Body of pancreas (tissue), 4 donors: ENCODE results near the gene CFAP46. TPM values are rescaled to one million over a fixed set of nuclear protein-coding genes. Genes with fewer than 3 reads are reported as not detected.

Source experiments
- ATAC-seq: fragments of 150-250 bp; one replicate; pipeline ENCODE4 v1.9.1; 2016
- DNase-seq, 4 donors: peaks; one replicate each; pipeline ENCODE4 v3.0.0-alpha.2; 2019
- H3K27ac ChIP-seq, 4 donors: fragments of 200-600 bp; sonication (generic); 1 replicate in 3 of 4; 2 replicates in 1 of 4; pipeline versions ENCODE4 v1.5.1 to v1.6.1; 2016 to 2019; ENCODE audit warnings: mild to moderate bottlenecking in 1 of 4, mixed read lengths in 1 of 4, moderate library complexity in 1 of 4
- H3K27me3 ChIP-seq, 2 donors: fragments of 200-600 bp; sonication (generic); one replicate each; pipeline ENCODE4 v1.6.0; 2016; ENCODE audit warnings: mild to moderate bottlenecking in 1 of 2
- H3K36me3 ChIP-seq, 2 donors: fragments of 200-600 bp; sonication (generic); replicated peaks in 1 of 2; 2 replicates each; pipeline ENCODE4 v1.5.1; 2016; ENCODE audit warnings: low read depth in 2 of 2; ENCODE audit not compliant: insufficient read depth in 1 of 2
- H3K4me1 ChIP-seq: fragments of 200-600 bp; sonication (generic); one replicate; pipeline ENCODE4 v1.6.0; 2016
- H3K4me3 ChIP-seq, 2 donors: fragments of 200-600 bp; sonication (generic); 1 replicate in 1 of 2; 2 replicates in 1 of 2; pipeline ENCODE4 v1.5.1; 2016 to 2019
- H3K9me3 ChIP-seq, 3 donors: fragments of 200-600 bp; sonication (generic); 1 replicate in 2 of 3; 2 replicates in 1 of 3; pipeline ENCODE4 v1.5.1; 2016
- POLR2A ChIP-seq, 3 donors: fragments of 450-650 bp; IDR thresholded peaks; one replicate each; pipeline ENCODE4 v1.6.1; 2016; ENCODE audit warnings: antibody characterized with exemption in 3 of 3, mild to moderate bottlenecking in 2 of 3
- WGBS, 2 donors: methylation state at CpG; one replicate each; pipeline ENCODE4 v1.1.5; 2017; 5-methylcytosine and 5-hydroxymethylcytosine counted together
- intact Hi-C: fragments of 100-400 bp; cut with DNase I; formaldehyde crosslinking; loops from one replicate; pipeline ENCODE4 v1.15.1; 2023
- total RNA-seq, 2 donors: library from RNA; depleted of rRNA; stranded (reverse); fragments of >200 nt; gene quantifications; one replicate each; pipeline ENCODE4 v1.1.0, GENCODE V29; 2016
- TF ChIP-seq, protein P1 (sequence below), 7 experiments: fragments of 450-650 bp in 4 of 7; fragments of 200-600 bp in 3 of 7; sonication (generic) in 3 of 7; IDR thresholded peaks; one replicate each; pipeline ENCODE4 v1.5.1; 2016 to 2019; ENCODE audit warnings: antibody characterized with exemption in 7 of 7

CFAP46 gene
- total RNA-seq, 2 donors from 2014 or later: 0.33 to 0.52 TPM

- Histone ChIP-seq H3K4me1 (peaks cover 19% of the 10 kb centered on the region), H3K9me3 (no peaks in the 10 kb centered on the region), H3K4me3 (no peak overlapping the region), H3K27me3 (peaks cover 0 to 11% of the 10 kb centered on the region in 2 donors), H3K36me3 (no peaks in the 10 kb centered on the region), H3K27ac (no peak overlapping the region)
- no peak for ATAC-seq
- DNase-seq: no peak
- 61 to 65% methylated on average over 15 to 23 of the region's 25 CpGs for WGBS, 2 donors
- TF ChIP-seq, protein P1, sequence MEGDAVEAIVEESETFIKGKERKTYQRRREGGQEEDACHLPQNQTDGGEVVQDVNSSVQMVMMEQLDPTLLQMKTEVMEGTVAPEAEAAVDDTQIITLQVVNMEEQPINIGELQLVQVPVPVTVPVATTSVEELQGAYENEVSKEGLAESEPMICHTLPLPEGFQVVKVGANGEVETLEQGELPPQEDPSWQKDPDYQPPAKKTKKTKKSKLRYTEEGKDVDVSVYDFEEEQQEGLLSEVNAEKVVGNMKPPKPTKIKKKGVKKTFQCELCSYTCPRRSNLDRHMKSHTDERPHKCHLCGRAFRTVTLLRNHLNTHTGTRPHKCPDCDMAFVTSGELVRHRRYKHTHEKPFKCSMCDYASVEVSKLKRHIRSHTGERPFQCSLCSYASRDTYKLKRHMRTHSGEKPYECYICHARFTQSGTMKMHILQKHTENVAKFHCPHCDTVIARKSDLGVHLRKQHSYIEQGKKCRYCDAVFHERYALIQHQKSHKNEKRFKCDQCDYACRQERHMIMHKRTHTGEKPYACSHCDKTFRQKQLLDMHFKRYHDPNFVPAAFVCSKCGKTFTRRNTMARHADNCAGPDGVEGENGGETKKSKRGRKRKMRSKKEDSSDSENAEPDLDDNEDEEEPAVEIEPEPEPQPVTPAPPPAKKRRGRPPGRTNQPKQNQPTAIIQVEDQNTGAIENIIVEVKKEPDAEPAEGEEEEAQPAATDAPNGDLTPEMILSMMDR (IDR thresholded peaks at IDR 0.05): no peak
- TF ChIP-seq POLR2A (IDR thresholded peaks at IDR 0.05): no peak
- intact Hi-C loops: no loop called here
These were observed 2.9 kb upstream of the CFAP46 start for GRCh38 chr10:132945125-132945893.

DNA sequence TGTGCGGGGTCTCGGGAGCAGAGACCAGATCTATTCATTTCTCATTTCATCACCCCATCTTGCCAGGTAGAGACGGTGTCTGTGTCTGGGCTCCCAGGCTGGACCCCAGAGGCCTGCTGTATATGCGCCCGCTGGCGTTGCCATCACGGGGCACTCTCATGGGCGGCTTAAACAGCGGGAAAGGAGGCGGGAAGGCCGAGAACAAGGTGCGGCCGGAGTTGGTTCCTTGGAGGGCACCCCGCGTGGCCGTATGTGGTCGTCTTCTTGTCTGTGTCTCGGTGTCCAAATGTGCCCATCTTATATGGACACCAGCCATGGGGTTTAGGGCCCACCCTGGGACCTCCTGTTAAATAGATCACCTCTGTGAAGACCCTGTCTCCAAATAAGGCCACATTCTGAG is 2.1 kb upstream of the CFAP46 start:
- intact Hi-C loops: no loop called here
- no peaks in the 10 kb centered on the region for H3K36me3 ChIP-seq
- TF ChIP-seq, protein P1 (IDR thresholded peaks at IDR 0.05): no peak
- no peak for TF ChIP-seq POLR2A (IDR thresholded peaks at IDR 0.05)
- no peaks in the 10 kb centered on the region for H3K9me3 ChIP-seq
- peaks cover 19% of the 10 kb centered on the region for H3K4me1 ChIP-seq
- H3K4me3 ChIP-seq: no peak overlapping the region
- DNase-seq: no peak
- H3K27ac ChIP-seq: no peak overlapping the region
- peaks cover 0 to 11% of the 10 kb centered on the region in 2 donors for H3K27me3 ChIP-seq
- WGBS, 2 donors: 80 to 84% methylated on average over 13 to 18 of the region's 18 CpGs
- no peak for ATAC-seq

DNA sequence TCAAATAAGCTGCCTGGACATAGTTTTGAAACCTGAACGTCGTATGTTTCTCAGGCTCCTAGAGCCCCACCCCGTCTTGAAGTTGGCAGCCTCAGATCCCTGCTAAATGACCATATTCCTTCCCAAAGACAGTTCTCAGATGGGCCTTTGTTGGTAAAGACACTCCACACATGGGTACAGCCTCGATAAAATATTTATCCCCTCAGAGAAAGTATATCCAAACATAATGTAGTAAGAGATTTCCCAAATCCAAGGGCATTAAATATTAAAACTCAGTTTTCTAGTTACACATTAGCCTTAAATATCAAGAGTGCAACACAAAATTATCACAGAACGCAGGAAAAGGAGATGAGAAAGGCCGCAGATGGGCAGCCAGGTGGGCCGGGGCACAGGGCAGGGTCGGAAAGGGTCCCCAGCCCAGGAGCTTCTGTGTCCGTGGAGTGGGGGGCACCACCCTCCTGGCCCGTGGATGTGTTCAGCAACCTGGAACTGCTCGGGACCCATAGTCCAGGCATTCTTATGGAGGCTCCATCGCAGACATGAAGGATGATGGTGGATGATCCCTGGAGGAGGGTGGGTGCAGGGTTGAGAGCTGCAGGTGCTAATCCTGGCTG is 1.5 kb upstream of the CFAP46 start:
- Histone ChIP-seq H3K27me3 (peaks cover 0 to 11% of the 10 kb centered on the region in 2 donors), H3K27ac (no peak overlapping the region), H3K36me3 (no peaks in the 10 kb centered on the region), H3K9me3 (no peaks in the 10 kb centered on the region), H3K4me1 (peaks cover 19% of the 10 kb centered on the region), H3K4me3 (no peak overlapping the region)
- TF ChIP-seq, protein P1 (IDR thresholded peaks at IDR 0.05): no peak
- no peak for TF ChIP-seq POLR2A (IDR thresholded peaks at IDR 0.05)
- ATAC-seq: no peak
- no peak for DNase-seq
- 43 to 66% methylated on average over 11 to 12 of the region's 12 CpGs for WGBS, 2 donors
- intact Hi-C loops: no loop called here

DNA sequence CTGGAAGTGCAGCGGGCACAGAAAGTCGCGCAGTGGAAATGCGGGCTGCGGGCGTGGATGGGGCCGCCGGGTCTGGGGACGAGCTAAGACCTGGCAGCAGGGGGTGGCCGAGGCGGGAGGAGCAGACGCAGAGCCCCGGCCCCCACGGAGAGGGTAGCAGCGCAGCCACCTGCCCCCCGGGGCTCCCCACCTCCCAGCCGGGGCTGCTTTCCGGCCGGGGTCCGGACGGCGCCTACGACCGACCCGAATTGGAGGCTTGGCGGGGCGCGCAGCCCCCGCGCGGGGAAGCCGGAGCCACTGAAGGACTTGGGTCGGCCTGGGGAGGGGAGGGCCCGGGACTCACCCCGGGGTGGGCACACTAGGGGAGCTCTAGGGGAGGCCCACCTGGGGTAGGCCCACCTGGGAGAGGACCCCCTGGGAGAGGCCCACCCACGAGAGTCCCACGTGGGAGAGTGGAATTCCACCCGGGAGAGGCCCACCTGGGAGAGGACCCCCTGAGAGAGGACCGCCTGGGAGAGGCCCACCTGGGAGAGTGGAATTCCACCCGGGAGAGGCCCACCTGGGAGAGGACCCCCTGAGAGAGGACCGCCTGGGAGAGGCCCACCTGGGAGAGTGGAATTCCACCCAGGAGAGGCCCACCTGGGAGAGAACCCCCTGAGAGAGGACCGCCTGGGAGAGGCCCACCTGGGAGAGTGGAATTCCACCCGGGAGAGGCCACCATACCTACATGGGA is 854 bp upstream of the CFAP46 start:
- ATAC-seq (no peak), DNase-seq (no peak)
- Histone ChIP-seq H3K36me3 (no peaks in the 10 kb centered on the region), H3K4me3 (no peak overlapping the region), H3K27ac (no peak overlapping the region), H3K4me1 (peaks cover 19% of the 10 kb centered on the region), H3K9me3 (no peaks in the 10 kb centered on the region), H3K27me3 (peaks cover 0 to 11% of the 10 kb centered on the region in 2 donors)
- TF ChIP-seq, protein P1 (IDR thresholded peaks at IDR 0.05): no peak
- no peak for TF ChIP-seq POLR2A (IDR thresholded peaks at IDR 0.05)
- intact Hi-C loops: no loop called here
- 13 to 30% methylated on average over 16 to 41 of the region's 43 CpGs for WGBS, 2 donors
